IMR-90 (cell line): Measurements from ENCODE around the gene FNDC3B. TPM values are rescaled to one million over a fixed set of nuclear protein-coding genes. Genes with fewer than 3 reads are reported as not detected.

ENCODE experiments used
- ATAC-seq: fragments of 200-7000 bp; cut with Tn5 transposase; 2 replicates; pipeline ENCODE4 v1.9.1; 2020; ENCODE audit warnings: low read depth, mild to moderate bottlenecking, moderate library complexity
- BruUV-seq: library from RNA; stranded (reverse); fragments of 400-500 nt; replicated peaks from 2 replicates; lab custom pipeline; 2021; lab: Mats Ljungman, UMichigan
- CTCF ChIA-PET: fragments of 300-600 bp; formaldehyde crosslinking; extraction: SDS; loops from one replicate; lab custom pipeline; 2021; ENCODE audit warnings: antibody characterized with exemption; lab: Yijun Ruan, JAX
- POLR2A ChIA-PET: fragments of 300-600 bp; sonication (Branson Sonifier 250); formaldehyde crosslinking; loops from one replicate; lab custom pipeline; 2022; ENCODE audit warnings: antibody characterized with exemption; ENCODE audit not compliant: unreplicated experiment; lab: Charles Lee
- DNase-seq: peaks from one replicate; pipeline ENCODE4 v3.0.0; 2013
- H2AFZ ChIP-seq: replicated peaks from 2 replicates; pipeline ENCODE3; 2013; ENCODE audit warnings: low read length, mild to moderate bottlenecking; ENCODE audit not compliant: poor library complexity
- H2AK5ac ChIP-seq: 2 replicates; pipeline ENCODE4 v1.6.1; 2013; ENCODE audit warnings: low read depth, low read length, inconsistent platforms
- H2AK9ac ChIP-seq: replicated peaks from 2 replicates; pipeline ENCODE3; 2013; ENCODE audit warnings: mild to moderate bottlenecking, low read depth, low read length, moderate library complexity; ENCODE audit not compliant: poor library complexity
- H2BK120ac ChIP-seq: 2 replicates; pipeline ENCODE4 v1.6.1; 2013; ENCODE audit warnings: low read depth, low read length, inconsistent platforms
- H2BK15ac ChIP-seq: 3 replicates; pipeline ENCODE4 v1.6.1; 2013; ENCODE audit warnings: low read depth, low read length, inconsistent platforms
- H2BK20ac ChIP-seq: 2 replicates; pipeline ENCODE4 v1.6.1; 2013; ENCODE audit warnings: low read depth, mild to moderate bottlenecking, inconsistent platforms, low read length, moderate library complexity
- H2BK5ac ChIP-seq: 2 replicates; pipeline ENCODE4 v1.6.1; 2013; ENCODE audit warnings: mild to moderate bottlenecking, low read depth, low read length, inconsistent platforms; ENCODE audit not compliant: poor library complexity, severe bottlenecking
- H3K14ac ChIP-seq: replicated peaks from 2 replicates; pipeline ENCODE4 v1.6.1; 2013; ENCODE audit warnings: low read depth, low read length, inconsistent platforms
- H3K18ac ChIP-seq: 2 replicates; pipeline ENCODE4 v1.6.1; 2013; ENCODE audit warnings: low read depth, low read length, control low read depth
- H3K23ac ChIP-seq: 2 replicates; pipeline ENCODE4 v1.6.1; 2013; ENCODE audit warnings: low read depth, low read length, inconsistent platforms
- H3K27ac ChIP-seq: 2 replicates; pipeline ENCODE4 v1.5.1; 2013; ENCODE audit warnings: mild to moderate bottlenecking, control low read depth, low read length; ENCODE audit not compliant: insufficient read depth
- H3K27me3 ChIP-seq: 2 replicates; pipeline ENCODE4 v1.6.1; 2013; ENCODE audit warnings: low read length; ENCODE audit not compliant: control insufficient read depth, insufficient read depth
- H3K36me3 ChIP-seq: 2 replicates; pipeline ENCODE4 v1.6.1; 2013; ENCODE audit warnings: low read length, mixed read lengths; ENCODE audit not compliant: control insufficient read depth, insufficient read depth
- H3K4ac ChIP-seq: 2 replicates; pipeline ENCODE4 v1.6.1; 2013; ENCODE audit warnings: low read depth, low read length, inconsistent platforms
- H3K4me1 ChIP-seq: 2 replicates; pipeline ENCODE4 v1.6.1; 2013; ENCODE audit warnings: low read length, mixed read lengths; ENCODE audit not compliant: control insufficient read depth, insufficient read depth
- H3K4me2 ChIP-seq: 2 replicates; pipeline ENCODE4 v1.6.1; 2013; ENCODE audit warnings: low read depth, mild to moderate bottlenecking, control low read depth, low read length, moderate library complexity
- H3K4me3 ChIP-seq: 2 replicates; pipeline ENCODE4 v1.5.1; 2013; ENCODE audit warnings: low read depth, mild to moderate bottlenecking, control low read depth, low read length, moderate library complexity; ENCODE audit not compliant: insufficient read depth
- H3K56ac ChIP-seq: 2 replicates; pipeline ENCODE4 v1.6.1; 2013; ENCODE audit warnings: low read length, inconsistent platforms; ENCODE audit not compliant: insufficient read depth; ENCODE audit errors: extremely low read depth
- H3K79me1 ChIP-seq, 2 experiments: 2 replicates each; pipeline ENCODE4 v1.6.1; 2013; ENCODE audit warnings: low read length in 2 of 2, inconsistent platforms in 1 of 2, low read depth in 1 of 2
- H3K9ac ChIP-seq: 2 replicates; pipeline ENCODE4 v1.6.1; 2013; ENCODE audit warnings: low read depth, low read length, control low read depth
- H3K9me1 ChIP-seq: 2 replicates; pipeline ENCODE4 v1.6.1; 2013; ENCODE audit warnings: low read length, inconsistent platforms; ENCODE audit not compliant: insufficient read depth
- H3K9me3 ChIP-seq: 2 replicates; pipeline ENCODE4 v1.6.1; 2013; ENCODE audit warnings: low read length; ENCODE audit not compliant: control insufficient read depth, insufficient read depth
- H4K20me1 ChIP-seq: 2 replicates; pipeline ENCODE4 v1.6.1; 2013; ENCODE audit warnings: low read length, inconsistent platforms; ENCODE audit not compliant: insufficient read depth
- H4K5ac ChIP-seq: 2 replicates; pipeline ENCODE4 v1.6.1; 2013; ENCODE audit warnings: mild to moderate bottlenecking, low read depth, low read length, control low read depth
- H4K8ac ChIP-seq, 2 experiments: 2 replicates each; pipeline ENCODE4 v1.6.1; 2013; ENCODE audit warnings: low read depth in 2 of 2, low read length in 2 of 2, control low read depth in 1 of 2, inconsistent platforms in 1 of 2
- H4K91ac ChIP-seq: 2 replicates; pipeline ENCODE4 v1.6.1; 2013; ENCODE audit warnings: low read depth, low read length, inconsistent platforms; ENCODE audit not compliant: insufficient read depth
- CEBPB ChIP-seq: IDR thresholded peaks from 2 replicates; pipeline ENCODE4 v1.6.1; 2012; ENCODE audit warnings: low read depth, low read length, improper control_type of control experiment
- CHD1 ChIP-seq: IDR thresholded peaks from 2 replicates; pipeline ENCODE4 v1.6.1; 2012; ENCODE audit warnings: low read depth, low read length, improper control_type of control experiment
- CTCF ChIP-seq: conservative IDR thresholded peaks from 2 replicates; pipeline ENCODE4 v1.5.1; 2012; ENCODE audit warnings: mild to moderate bottlenecking, low read depth, low read length, improper control_type of control experiment
- WGBS, 2 experiments: methylation state at CpG; one replicate each; pipeline versions ENCODE4 v1.1.5 to v1.1.7; 2013; ENCODE audit warnings: missing lambda C conversion rate in 2 of 2; ENCODE audit not compliant: insufficient read length in 1 of 2; ENCODE audit errors: extremely low coverage in 2 of 2; 5-methylcytosine and 5-hydroxymethylcytosine counted together
- dilution Hi-C: fragments of 300-500 bp; cut with HindIII; formaldehyde crosslinking; loops from one replicate; pipeline ENCODE4 v1.14.3; 2018; ENCODE audit warnings: low sequenced_read_pairs; ENCODE audit not compliant: unreplicated experiment
- in situ Hi-C: fragments of 300-500 bp; cut with MboI; formaldehyde crosslinking; loops from 3 replicates; pipeline ENCODE4 v1.14.3; 2019; ENCODE audit warnings: low sequenced_read_pairs, inconsistent platforms, mixed read lengths
- intact Hi-C: fragments of 100-400 bp; cut with micrococcal nuclease; formaldehyde crosslinking; loops from 2 replicates; pipeline ENCODE4 v1.10.0; 2022
- polyA plus RNA-seq, 3 experiments: library from polyadenylated mRNA; depleted of rRNA; stranded (reverse); fragments of >200 nt; gene quantifications; 2 replicates each; pipeline ENCODE4 v1.2.3, GENCODE V29; 2012; ENCODE audit warnings: low replicate concordance in 1 of 3
- total RNA-seq: library from RNA; depleted of rRNA; stranded (reverse); fragments of >200 nt; gene quantifications from 2 replicates; pipeline ENCODE4 v1.2.3, GENCODE V29; 2012

FNDC3B gene
- total and polyA plus RNA-seq, 2 of the 4 experiments (the other 2 are of a cell fraction): 23.9 to 150 TPM

- Histone ChIP-seq H3K79me1 (peaks cover 26 to 81% of the 10 kb centered on the region in 2 experiments), H3K36me3 (peaks cover 4% of the 10 kb centered on the region; the same call in 1 of the 2 replicates), H3K18ac (no peak overlapping the region), H3K4ac (no peak overlapping the region), H3K23ac (no peak overlapping the region; the same call in 1 of the 2 replicates), H4K5ac (no peak overlapping the region), H2AK9ac (no peak overlapping the region), H3K9me1 (peaks cover 16% of the 10 kb centered on the region), H2AFZ (no peak overlapping the region), H2BK15ac (no peak overlapping the region), H3K9ac (no peak overlapping the region), H2BK120ac (no peak overlapping the region), H3K9me3 (no peaks in the 10 kb centered on the region), H3K14ac (no peak overlapping the region), H2BK20ac (no peak overlapping the region), H3K27ac (no peak overlapping the region), H3K4me2 (no peak overlapping the region), H3K27me3 (no peaks in the 10 kb centered on the region), H3K56ac (no peak overlapping the region), H2AK5ac (no peak overlapping the region), H4K20me1 (peaks cover 63% of the 10 kb centered on the region), H3K4me1 (peaks cover 9% of the 10 kb centered on the region), H2BK5ac (no peak overlapping the region), H4K91ac (no peak overlapping the region), H3K4me3 (no peak overlapping the region), H4K8ac (no peak overlapping the region)
- ATAC-seq (no peak), DNase-seq (no peak)
- ChIA-PET POLR2A (no interaction called here), CTCF (no interaction called here)
- BruUV-seq: no TSS peak
- in situ Hi-C loops: no loop called here
- TF ChIP-seq CHD1 (no peak), CEBPB (no peak), CTCF (no peak)
- intact Hi-C loops: no loop called here
- no CpG with 5 or more reads among the region's 3 CpGs for WGBS, 2 experiments
- dilution Hi-C loops: no loop called here
Observed at GRCh38 chr3:172192830-172193415, 153.5 kb downstream of the FNDC3B start.
